GM18511 (cell line): ENCODE measurements around the gene TOM1L2.
"Not testable (repeated sequence)": the region's sequence is repeated elsewhere in the genome, so short reads cannot be mapped to it uniquely, and the experiment has no call there.

Experiments
- ATAC-seq: cut with Tn5 transposase; IDR thresholded peaks from one replicate; pipeline ENCODE4 v1.9.1; 2021; ENCODE audit warnings: mild to moderate bottlenecking, moderate library complexity; ENCODE audit not compliant: unreplicated experiment

Gene TOM1L2

GRCh38 chr17:17944743-17945142 lies 27.5 kb downstream of the TOM1L2 start:
- ATAC-seq: no peak

- ATAC-seq: no peak
Measured at GRCh38 chr17:17944242-17944641, 28.0 kb downstream of the TOM1L2 start.

GRCh38 chr17:17943281-17943984 lies 28.8 kb downstream of the TOM1L2 start:
- ATAC-seq: no peak

- ATAC-seq: no peak
Measured at GRCh38 chr17:17942846-17943245, 29.4 kb downstream of the TOM1L2 start.

GRCh38 chr17:17941015-17941414 lies 31.2 kb downstream of the TOM1L2 start:
- ATAC-seq: no peak

- ATAC-seq: no peak
Measured at GRCh38 chr17:17940441-17940911, 31.7 kb downstream of the TOM1L2 start.

- ATAC-seq: not testable (repeated sequence)
Measured at GRCh38 chr17:17939941-17940340, 32.3 kb downstream of the TOM1L2 start.

GRCh38 chr17:17938388-17939107 lies 33.7 kb downstream of the TOM1L2 start:
- no peak for ATAC-seq

- no peak for ATAC-seq
Measured at GRCh38 chr17:17937958-17938357, 34.2 kb downstream of the TOM1L2 start.

GRCh38 chr17:17937201-17937853 lies 34.9 kb downstream of the TOM1L2 start:
- no peak for ATAC-seq

GRCh38 chr17:17935321-17936271 lies 36.6 kb downstream of the TOM1L2 start:
- ATAC-seq: no peak

- no peak for ATAC-seq
Measured at GRCh38 chr17:17934806-17935205, 37.4 kb downstream of the TOM1L2 start.

GRCh38 chr17:17934214-17934613 lies 38.0 kb downstream of the TOM1L2 start:
- ATAC-seq: no peak

- ATAC-seq: no peak
Measured at GRCh38 chr17:17933775-17934174, 38.4 kb downstream of the TOM1L2 start.

GRCh38 chr17:17931159-17931558 lies 41.0 kb downstream of the TOM1L2 start:
- no peak for ATAC-seq

- no peak for ATAC-seq
Measured at GRCh38 chr17:17930674-17931073, 41.5 kb downstream of the TOM1L2 start.

GRCh38 chr17:17929655-17930380 lies 42.4 kb downstream of the TOM1L2 start:
- ATAC-seq: no peak

- no peak for ATAC-seq
Measured at GRCh38 chr17:17928398-17929287, 43.6 kb downstream of the TOM1L2 start.

- no peak for ATAC-seq
Measured at GRCh38 chr17:17926840-17927449, 45.3 kb downstream of the TOM1L2 start.
